H1 (cell line): ENCODE data around the gene CLTCL1.

ENCODE experiments used
- ASH2L ChIP-seq: fragments of 200-600, 300-600 bp; sonication (generic); IDR thresholded peaks from one replicate; pipeline ENCODE4 v1.7.1; 2017; ENCODE audit warnings: low read length
- CBX5 ChIP-seq: fragments of 300-800, 300-1000 bp; sonication (generic); IDR thresholded peaks from 2 replicates; pipeline ENCODE4 v1.7.1; 2016; ENCODE audit warnings: antibody characterized with exemption, low read length, low read depth
- CBX8 ChIP-seq: fragments of 300-800, 300-1000 bp; sonication (generic); IDR thresholded peaks from 2 replicates; pipeline ENCODE4 v1.7.1; 2016; ENCODE audit warnings: low read depth, low read length, borderline replicate concordance
- CTCF ChIP-seq, 3 experiments: IDR thresholded peaks; 1 replicate in 2 of 3; 2 replicates in 1 of 3; pipeline versions ENCODE4 v1.5.1 to v1.6.1; 2011; ENCODE audit warnings: low read length in 3 of 3, mild to moderate bottlenecking in 3 of 3, inconsistent platforms in 2 of 3, low read depth in 1 of 3, moderate library complexity in 1 of 3; ENCODE audit not compliant: insufficient read depth in 1 of 3; ENCODE audit errors: control extremely low read depth in 1 of 3
- JUN ChIP-seq: IDR thresholded peaks from 2 replicates; pipeline ENCODE4 v1.6.1; 2011; ENCODE audit warnings: low read depth, mild to moderate bottlenecking, improper control_type of control experiment, low read length
- MAX ChIP-seq: IDR thresholded peaks from 2 replicates; pipeline ENCODE4 v1.6.1; 2012; ENCODE audit warnings: inconsistent platforms
- PHF8 ChIP-seq: fragments of 200-600 bp; sonication (generic); conservative IDR thresholded peaks from 2 replicates; pipeline ENCODE4 v1.7.1; 2012; ENCODE audit warnings: low read depth, mild to moderate bottlenecking, inconsistent platforms, low read length, moderate library complexity
- POLR2A ChIP-seq, 2 experiments: IDR thresholded peaks; 1 replicate in 1 of 2; 2 replicates in 1 of 2; pipeline ENCODE4 v1.6.1; 2011; ENCODE audit warnings: low read depth in 2 of 2, low read length in 2 of 2, mild to moderate bottlenecking in 2 of 2; ENCODE audit errors: control extremely low read depth in 1 of 2
- POU5F1 ChIP-seq: IDR thresholded peaks from 2 replicates; pipeline ENCODE4 v1.6.1; 2011; ENCODE audit warnings: low read depth, mild to moderate bottlenecking, low read length, moderate library complexity
- TCF12 ChIP-seq: IDR thresholded peaks from 2 replicates; pipeline ENCODE4 v1.6.1; 2011; ENCODE audit warnings: low read depth, mild to moderate bottlenecking, low read length

GRCh38 chr22:19178065-19178656 lies 113.4 kb downstream of the CLTCL1 start:
- TF ChIP-seq CBX8 (no peak), CTCF (IDR thresholded peaks at IDR 0.05; ENCODE audit: control extremely low read depth in 1 of 3, insufficient read depth in 1 of 3, low read depth in 1 of 3, low read length in 3 of 3) (no peak), CBX5 (no peak), TCF12 (no peak), MAX (no peak; the same call in 1 of the 2 replicates), ASH2L (no peak), PHF8 (peak; percentile 31; the same call in 1 of the 2 replicates), JUN (no peak), POU5F1 (no peak), POLR2A (IDR thresholded peaks at IDR 0.05; ENCODE audit: control extremely low read depth in 1 of 2, low read depth in 2 of 2, low read length in 2 of 2) (no peak; a peak in 1 of 3 replicates)
